Measurements from ENCODE around the gene FSIP2. TPM values are rescaled to one million over a fixed set of nuclear protein-coding genes. Genes with fewer than 3 reads are reported as not detected.

Gene FSIP2
- total RNA-seq, 1 donor from 2014 or later: 12.7 TPM

DNA sequence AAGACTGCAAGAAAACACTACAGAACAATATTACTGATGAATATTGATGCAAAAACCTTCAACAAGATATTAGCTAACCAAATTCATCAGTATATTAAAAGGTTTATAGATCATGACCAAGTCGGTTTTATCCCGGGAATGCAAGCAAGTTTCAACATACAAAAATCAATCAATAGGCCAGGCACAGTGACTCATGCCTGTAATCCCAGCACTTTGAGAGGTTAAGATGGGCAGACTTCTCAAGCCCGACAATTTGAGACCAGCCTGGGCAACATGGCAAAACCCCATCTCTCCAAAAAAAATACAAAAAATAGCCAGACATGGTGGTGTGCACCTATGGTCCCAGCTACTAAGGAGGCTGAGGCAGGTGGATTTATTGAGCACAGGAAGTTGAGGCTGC lies 82.9 kb downstream of the FSIP2 start:
- Mint-ChIP-seq H3K4me3 (no peak overlapping the region), H3K4me1 (no peaks in the 10 kb centered on the region)
- no peaks in the 10 kb centered on the region for H3K4me1 ChIP-seq

DNA sequence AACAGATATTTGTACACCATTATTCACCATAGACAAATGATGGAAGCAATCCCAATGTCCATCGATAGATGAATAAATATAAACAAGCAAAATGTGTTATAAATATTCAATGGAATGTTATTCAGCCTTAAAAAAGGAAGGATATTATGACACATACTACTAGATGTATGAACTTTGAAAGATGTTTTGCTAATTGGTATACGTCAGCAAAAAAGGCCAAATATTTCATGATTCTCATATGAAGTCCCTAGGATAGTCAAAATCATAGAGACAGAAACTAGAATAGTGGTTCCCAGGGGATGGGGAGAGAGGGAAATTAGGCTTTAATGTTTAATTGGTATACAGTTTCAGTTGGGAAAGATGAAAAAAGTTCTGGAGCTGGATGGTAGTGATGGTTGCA lies 85.2 kb downstream of the FSIP2 start:
- no peaks in the 10 kb centered on the region for H4K20me1 ChIP-seq (ENCODE audit: low read depth)
- no peak overlapping the region for H3K27ac ChIP-seq
- DNase-seq (ENCODE audit: low spot score): no peak
- H3K27me3 ChIP-seq: no peaks in the 10 kb centered on the region
- H3F3A ChIP-seq (ENCODE audit: low read depth): no peaks in the 10 kb centered on the region
- H3K9ac ChIP-seq: no peak overlapping the region
- no peaks in the 10 kb centered on the region for H3K4me1 ChIP-seq
- H3K9me3 ChIP-seq (ENCODE audit: low read depth): no peaks in the 10 kb centered on the region
- H2AFZ ChIP-seq (replicated peaks): no peak overlapping the region
- Mint-ChIP-seq H3K4me3 (no peak overlapping the region), H3K27ac (no peak overlapping the region), H3K4me1 (no peaks in the 10 kb centered on the region), H3K9me3 (no peaks in the 10 kb centered on the region), H3K36me3 (no peaks in the 10 kb centered on the region), H3K27me3 (ENCODE audit: insufficient read depth, low read depth) (no peaks in the 10 kb centered on the region)
- TF ChIP-seq EZH2 (IDR thresholded peaks at IDR 0.05) (no peak), EZH2phosphoT487 (IDR thresholded peaks at IDR 0.05) (no peak)
- TF ChIP-seq, protein P1, sequence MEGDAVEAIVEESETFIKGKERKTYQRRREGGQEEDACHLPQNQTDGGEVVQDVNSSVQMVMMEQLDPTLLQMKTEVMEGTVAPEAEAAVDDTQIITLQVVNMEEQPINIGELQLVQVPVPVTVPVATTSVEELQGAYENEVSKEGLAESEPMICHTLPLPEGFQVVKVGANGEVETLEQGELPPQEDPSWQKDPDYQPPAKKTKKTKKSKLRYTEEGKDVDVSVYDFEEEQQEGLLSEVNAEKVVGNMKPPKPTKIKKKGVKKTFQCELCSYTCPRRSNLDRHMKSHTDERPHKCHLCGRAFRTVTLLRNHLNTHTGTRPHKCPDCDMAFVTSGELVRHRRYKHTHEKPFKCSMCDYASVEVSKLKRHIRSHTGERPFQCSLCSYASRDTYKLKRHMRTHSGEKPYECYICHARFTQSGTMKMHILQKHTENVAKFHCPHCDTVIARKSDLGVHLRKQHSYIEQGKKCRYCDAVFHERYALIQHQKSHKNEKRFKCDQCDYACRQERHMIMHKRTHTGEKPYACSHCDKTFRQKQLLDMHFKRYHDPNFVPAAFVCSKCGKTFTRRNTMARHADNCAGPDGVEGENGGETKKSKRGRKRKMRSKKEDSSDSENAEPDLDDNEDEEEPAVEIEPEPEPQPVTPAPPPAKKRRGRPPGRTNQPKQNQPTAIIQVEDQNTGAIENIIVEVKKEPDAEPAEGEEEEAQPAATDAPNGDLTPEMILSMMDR (IDR thresholded peaks at IDR 0.05): no peak
- no peaks in the 10 kb centered on the region for H3K36me3 ChIP-seq
- H3K4me2 ChIP-seq: no peak overlapping the region
- no peak overlapping the region for H3K4me3 ChIP-seq
- no peaks in the 10 kb centered on the region for H3K79me2 ChIP-seq (ENCODE audit: low read depth)

More for the DNA sequence above, 82.9 kb downstream of the FSIP2 start:
- Mint-ChIP-seq H3K9me3 (peaks cover 13% of the 10 kb centered on the region), H3K27ac (no peak overlapping the region), H3K27me3 (ENCODE audit: insufficient read depth, low read depth) (no peaks in the 10 kb centered on the region), H3K36me3 (no peaks in the 10 kb centered on the region)
- H3K9ac ChIP-seq: no peak overlapping the region
- DNase-seq (ENCODE audit: low spot score): no peak
- no peaks in the 10 kb centered on the region for H4K20me1 ChIP-seq (ENCODE audit: low read depth)
- H3K27ac ChIP-seq: no peak overlapping the region
- no peaks in the 10 kb centered on the region for H3K79me2 ChIP-seq (ENCODE audit: low read depth)
- H3K36me3 ChIP-seq: no peaks in the 10 kb centered on the region
- H3K4me3 ChIP-seq: no peak overlapping the region
- TF ChIP-seq EZH2 (IDR thresholded peaks at IDR 0.05): no peak
- no peak for TF ChIP-seq EZH2phosphoT487 (IDR thresholded peaks at IDR 0.05)
- TF ChIP-seq, protein P1 (IDR thresholded peaks at IDR 0.05): no peak
- H2AFZ ChIP-seq (replicated peaks): no peak overlapping the region
- H3F3A ChIP-seq (ENCODE audit: low read depth): no peaks in the 10 kb centered on the region
- peaks cover 5% of the 10 kb centered on the region for H3K9me3 ChIP-seq (ENCODE audit: low read depth)
- no peaks in the 10 kb centered on the region for H3K27me3 ChIP-seq
- no peak overlapping the region for H3K4me2 ChIP-seq

DNA sequence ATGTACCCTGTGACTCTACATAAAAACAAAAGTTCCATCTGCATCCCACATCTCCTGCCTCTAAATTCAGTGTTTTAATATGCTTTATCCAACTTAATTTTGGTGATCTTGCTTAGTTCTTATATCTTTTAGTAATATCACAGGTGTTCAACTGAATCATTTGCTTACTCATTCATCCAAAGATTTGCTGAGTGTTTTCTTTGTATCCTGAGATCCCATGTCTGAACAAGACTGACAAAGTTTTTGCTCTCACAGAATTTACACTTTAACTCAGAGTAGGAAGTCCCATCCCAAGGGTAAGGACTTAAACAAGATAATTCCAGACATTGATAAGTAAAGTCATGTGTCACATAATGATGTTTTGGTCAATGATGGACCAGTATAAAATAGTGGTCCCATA lies 87.0 kb downstream of the FSIP2 start:
- Histone ChIP-seq H4K20me1 (ENCODE audit: low read depth) (no peaks in the 10 kb centered on the region), H3K9me3 (ENCODE audit: low read depth) (no peaks in the 10 kb centered on the region), H3K4me3 (no peak overlapping the region), H3K36me3 (no peaks in the 10 kb centered on the region), H3K4me2 (no peak overlapping the region), H3K4me1 (no peaks in the 10 kb centered on the region), H2AFZ (replicated peaks) (no peak overlapping the region), H3K79me2 (ENCODE audit: low read depth) (no peaks in the 10 kb centered on the region), H3K27ac (no peak overlapping the region), H3K9ac (no peak overlapping the region), H3K27me3 (no peaks in the 10 kb centered on the region), H3F3A (ENCODE audit: low read depth) (no peaks in the 10 kb centered on the region)
- no peak for DNase-seq (ENCODE audit: low spot score)
- no peaks in the 10 kb centered on the region for H3K27me3 Mint-ChIP-seq (ENCODE audit: insufficient read depth, low read depth)
- no peak for TF ChIP-seq EZH2phosphoT487 (IDR thresholded peaks at IDR 0.05)
- TF ChIP-seq, protein P1 (IDR thresholded peaks at IDR 0.05): no peak
- no peak for TF ChIP-seq EZH2 (IDR thresholded peaks at IDR 0.05)
- H3K9me3 Mint-ChIP-seq: no peaks in the 10 kb centered on the region
- no peak overlapping the region for H3K27ac Mint-ChIP-seq
- H3K36me3 Mint-ChIP-seq: no peaks in the 10 kb centered on the region
- no peaks in the 10 kb centered on the region for H3K4me1 Mint-ChIP-seq
- no peak overlapping the region for H3K4me3 Mint-ChIP-seq
